Fibroblast of skin of abdomen (primary cell): ENCODE data around the gene MPRIP.

Experiments used
- DNase-seq: peaks from one replicate; pipeline ENCODE4 v3.0.0-alpha.2; 2013

Gene MPRIP

DNA sequence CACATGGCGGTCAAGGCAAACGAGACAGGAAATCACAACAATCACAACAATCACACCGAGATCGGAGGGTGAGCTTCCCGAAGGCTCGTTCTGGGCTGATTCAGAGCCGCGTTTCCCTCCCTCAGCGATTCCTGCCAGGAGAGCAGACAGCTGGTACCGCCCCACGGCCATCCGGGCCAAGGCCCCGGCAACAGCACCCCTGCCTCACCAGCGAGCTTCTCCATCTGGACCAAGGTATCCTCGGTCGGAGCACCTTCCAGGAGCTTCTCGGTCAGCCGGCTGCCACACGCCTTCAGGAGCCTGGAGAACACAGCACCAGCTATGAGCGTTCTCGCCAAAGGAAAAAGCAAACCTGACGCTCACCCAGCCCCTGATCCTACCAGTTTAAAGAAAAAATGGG, 179.1 kb downstream of the MPRIP start:
- no peak for DNase-seq

DNA sequence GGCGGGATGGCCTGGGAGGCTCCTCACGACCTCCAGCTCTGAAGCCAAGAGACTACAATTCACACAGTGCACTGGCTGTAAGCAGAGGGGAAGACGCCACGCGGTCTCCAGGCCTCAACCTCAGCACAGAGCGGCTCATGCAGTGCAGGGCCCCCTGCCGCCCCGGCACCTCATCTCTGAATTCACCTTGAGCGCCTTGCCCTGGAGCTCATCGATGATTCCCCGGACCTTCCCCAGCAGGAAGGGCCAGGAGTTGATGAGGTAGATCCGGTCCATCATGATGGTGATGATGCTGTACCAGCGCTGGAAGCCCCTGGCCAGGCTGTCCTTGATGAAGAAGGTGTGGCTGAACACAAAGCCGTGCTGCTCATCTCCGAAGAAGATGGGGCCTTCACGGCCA, 181.5 kb downstream of the MPRIP start:
- DNase-seq, result no peak

DNA sequence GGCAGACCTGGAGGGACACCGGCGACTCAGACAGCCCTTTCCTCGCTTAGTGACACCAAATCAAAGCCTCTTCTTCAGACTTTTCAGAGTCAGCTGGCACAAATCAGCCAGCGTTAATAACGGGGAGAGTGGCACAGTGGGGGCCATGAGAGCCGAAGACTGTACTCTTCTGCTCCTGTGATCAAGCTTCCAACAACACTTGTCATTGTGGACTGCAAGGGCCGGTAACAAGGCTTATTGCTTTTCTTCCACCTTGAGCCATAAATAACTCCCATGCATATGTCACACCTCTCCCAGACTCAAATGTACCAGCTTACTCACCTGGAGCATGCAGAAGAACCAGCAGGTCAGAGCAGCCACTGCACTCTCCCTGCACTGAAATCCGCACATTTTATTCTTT, 181.9 kb downstream of the MPRIP start:
- no peak for DNase-seq

DNA sequence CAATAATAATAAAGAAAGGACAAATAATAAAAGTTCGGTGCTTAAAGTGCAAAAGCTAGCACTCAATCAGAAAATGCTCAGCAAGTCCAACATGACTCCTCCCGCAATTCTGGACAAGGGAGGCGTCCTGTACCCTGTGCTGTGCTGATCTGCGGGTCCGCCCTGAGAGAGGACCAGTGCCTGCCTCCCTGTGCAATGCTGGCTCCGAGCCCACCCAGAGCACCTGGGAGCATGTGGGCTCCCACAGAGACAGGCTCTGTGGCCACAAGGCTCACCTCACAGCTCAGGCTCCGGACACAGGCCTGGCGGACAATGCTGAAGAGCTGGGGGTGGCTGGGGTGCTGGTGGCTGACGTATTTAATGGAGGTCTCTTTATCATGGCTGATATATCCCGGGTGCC, 183.6 kb downstream of the MPRIP start:
- no peak for DNase-seq

DNA sequence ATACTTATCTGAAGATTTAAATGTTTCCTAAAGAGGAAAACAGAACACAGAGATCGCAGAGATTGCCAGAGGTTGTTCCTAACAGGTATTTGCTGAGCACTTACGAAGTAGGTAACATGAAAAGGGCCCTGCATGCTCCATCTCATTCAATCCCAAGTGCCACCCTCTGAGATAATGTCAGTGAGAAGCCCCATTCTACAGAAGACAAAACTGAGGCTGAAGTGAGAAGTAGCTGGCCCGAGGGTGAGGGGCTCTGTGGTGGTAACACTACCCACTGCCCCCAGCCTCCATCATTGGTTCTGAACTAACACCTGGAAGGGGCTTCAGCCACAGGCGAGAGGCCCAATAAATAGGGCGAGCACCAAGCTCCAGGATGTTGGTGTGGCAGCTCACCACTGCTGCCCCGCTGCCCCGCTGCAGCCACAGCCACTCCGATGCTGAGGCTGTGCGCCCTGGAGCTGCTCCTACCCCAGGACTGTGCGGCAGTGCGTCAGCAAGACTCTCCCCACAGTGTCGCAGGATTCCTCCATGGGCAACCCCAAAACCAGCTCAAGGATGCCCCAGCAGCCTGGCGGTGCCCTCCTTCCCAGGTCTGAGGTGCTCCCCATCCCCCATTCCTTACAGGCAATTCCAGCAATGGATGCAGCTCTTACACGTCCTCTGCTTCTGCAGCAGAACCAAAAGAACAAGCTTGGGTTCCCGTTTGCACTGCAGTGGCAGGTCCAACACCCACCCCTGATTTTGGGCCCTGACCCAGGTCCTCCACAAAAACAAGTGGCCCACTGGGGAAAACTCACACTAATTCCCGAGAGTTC, 184.4 kb downstream of the MPRIP start:
- DNase-seq, result no peak

DNA sequence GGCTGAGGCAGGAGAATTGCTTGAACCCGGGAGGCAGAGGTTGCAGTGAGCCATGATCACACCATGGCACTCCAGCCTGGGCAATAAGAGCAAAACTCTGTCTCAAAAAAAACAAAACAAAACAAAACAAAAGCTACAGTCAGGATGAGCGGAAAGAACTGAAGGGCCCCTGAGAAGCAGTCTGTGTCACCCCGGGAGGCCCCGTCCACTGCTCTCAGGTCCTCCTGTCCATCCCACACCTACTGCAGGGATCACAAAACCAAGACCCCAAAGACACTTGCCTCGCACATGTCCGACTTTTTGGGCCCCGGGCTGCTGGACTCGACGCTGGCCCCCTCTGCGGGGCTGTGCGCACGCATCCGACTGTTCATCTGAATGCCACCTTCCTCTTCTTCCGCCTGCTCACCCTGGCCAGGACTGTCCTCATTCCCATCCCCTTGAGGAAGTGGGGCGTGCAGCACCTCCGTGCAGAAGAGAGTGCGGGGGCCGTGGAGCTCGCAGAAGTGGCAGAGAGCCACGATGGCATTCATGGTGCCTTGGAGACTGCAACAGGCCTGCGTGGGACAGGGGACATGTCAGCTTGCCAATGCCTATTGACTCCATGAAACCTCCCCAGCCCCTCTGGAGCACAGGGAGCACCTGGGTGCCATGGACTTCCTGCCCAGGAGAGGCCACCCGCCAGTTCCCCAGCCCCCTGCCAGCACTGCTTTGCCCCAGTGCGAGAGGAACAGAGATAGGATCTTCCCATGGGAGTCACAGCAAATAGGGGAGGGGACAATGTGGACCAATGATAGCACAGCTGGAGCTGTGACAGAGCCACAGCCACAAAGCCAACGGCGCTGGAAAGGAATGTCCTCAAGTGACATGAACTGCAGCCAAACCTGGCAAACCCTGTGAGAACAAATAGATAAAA, 185.6 kb downstream of the MPRIP start:
- DNase-seq, result no peak

DNA sequence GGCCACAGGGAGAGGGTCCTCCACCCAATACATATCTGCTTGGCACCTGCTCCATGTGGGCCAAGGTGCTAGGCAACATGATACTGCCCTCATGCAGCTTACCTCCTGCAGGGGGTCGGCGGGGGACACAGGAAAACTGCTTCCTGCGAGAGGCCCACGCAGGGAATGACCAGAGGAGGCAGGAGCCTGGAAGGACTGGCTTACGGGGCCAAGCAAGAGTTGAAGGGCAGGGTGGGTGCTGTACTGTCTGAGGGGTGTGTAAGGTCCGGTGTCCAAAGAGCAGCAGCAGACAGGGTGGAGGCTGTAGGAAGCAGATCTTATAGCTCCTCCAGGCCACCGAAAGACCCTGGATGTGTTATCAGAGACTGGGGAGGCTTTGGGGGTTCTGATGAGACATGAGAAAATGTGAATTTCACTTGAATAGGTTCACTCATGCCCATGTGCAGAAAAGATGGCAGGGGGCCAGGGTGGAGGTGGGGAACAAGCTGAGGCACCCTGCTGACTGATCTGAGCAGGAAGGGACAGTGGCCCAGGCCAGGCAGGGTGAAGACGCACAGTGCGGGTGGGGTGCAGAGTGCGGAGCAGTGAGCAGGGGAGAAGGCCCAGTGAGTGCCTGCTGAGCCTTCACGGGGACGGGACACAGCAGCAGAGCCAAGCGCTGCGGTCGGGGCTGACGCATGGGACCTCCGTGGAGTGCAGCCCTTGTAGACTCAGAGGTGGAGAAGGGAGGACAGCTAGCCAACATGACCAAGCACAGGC, 186.4 kb downstream of the MPRIP start:
- DNase-seq, result no peak

DNA sequence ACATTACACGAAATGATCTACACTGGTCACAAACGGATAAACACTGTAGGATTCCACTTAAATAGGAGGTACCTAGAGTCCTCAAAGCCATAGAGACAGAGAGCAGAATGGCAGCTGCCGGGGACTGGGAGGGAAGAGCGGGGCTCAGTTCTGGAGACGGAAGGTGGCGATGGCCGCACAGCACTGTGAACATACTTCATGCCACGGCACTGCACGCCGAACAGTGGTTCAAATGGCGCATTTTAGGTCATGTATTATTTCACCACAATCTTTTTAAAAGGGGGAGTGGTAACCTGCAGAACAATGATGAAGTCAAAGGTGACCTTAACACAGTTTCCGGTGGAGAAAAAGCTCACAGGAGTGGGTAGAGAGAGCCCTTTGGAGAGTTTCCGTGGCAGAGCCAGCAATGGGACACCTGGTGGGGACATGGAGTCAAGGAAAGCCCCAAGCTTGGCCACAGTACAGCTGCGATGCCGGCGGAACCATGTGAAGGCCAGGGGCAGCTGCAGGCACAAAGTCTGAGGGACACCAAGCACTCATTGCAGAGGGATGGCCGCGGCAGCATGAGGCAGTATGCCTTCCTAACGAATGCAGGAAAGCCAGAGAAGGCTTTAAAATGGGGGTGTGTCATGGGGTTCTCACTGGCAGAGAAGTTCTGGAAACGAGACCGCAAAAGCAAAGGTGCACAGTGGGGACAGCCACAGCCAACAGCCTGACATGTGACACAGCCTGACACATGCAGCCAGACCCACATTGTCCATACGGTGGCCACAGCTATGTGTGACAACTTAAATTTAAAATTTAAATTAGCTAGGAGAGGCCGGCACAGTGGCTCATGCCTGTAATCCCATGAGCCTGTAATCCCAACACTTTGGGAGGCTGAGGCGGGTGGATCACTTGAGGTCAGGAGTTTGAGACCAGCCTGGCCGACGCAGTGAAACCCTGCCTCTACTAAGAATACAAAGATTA, 187.4 kb downstream of the MPRIP start:
- no peak for DNase-seq

DNA sequence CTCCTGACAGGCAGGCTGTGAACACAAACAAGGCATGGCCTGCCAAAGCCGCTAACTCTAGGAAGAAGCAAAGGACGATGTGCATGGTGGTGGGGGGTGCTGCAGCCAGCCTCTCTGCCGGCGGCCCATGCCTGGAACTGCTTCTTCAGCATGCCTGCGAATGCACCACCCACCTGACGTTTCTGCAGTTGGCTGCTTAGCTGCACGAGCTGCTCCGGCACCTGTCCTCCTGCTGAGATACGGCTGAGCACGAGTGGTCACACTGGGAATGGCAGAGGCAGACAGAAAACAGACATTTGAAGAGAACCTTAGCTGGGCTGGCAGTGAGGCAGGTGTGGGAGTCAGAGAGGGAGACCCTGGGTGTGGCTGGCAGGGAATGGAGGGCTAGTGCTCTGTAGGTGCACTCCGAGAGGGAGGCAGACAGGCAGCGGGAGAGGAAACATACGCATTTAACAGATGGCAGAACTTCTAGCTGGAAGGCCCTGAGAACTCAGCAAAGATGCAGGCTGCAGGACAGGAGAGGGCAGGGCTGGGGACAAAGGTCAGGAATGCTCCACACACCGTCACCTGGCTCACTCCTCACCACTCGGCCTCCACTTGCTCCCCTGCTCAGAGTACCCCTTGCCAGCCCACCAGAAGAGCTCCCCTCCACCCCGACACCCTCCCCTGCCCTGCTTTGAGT, 189.5 kb downstream of the MPRIP start:
- no peak for DNase-seq

DNA sequence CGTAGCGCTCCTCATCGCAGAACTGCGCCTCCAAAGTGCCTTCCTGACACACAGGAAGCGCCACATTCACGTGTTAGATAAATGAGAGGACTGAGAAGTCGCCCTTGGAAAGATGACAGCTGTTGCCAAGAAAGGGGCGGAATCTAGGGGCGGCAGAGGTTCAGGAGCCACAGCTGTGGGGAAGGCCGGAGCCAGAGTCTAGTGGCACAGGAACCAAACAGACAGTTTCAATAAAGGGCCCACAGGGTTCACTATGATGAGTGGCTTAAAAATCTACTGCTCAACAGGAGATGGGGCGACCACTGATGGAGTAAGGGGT, 190.0 kb downstream of the MPRIP start:
- no peak for DNase-seq

DNA sequence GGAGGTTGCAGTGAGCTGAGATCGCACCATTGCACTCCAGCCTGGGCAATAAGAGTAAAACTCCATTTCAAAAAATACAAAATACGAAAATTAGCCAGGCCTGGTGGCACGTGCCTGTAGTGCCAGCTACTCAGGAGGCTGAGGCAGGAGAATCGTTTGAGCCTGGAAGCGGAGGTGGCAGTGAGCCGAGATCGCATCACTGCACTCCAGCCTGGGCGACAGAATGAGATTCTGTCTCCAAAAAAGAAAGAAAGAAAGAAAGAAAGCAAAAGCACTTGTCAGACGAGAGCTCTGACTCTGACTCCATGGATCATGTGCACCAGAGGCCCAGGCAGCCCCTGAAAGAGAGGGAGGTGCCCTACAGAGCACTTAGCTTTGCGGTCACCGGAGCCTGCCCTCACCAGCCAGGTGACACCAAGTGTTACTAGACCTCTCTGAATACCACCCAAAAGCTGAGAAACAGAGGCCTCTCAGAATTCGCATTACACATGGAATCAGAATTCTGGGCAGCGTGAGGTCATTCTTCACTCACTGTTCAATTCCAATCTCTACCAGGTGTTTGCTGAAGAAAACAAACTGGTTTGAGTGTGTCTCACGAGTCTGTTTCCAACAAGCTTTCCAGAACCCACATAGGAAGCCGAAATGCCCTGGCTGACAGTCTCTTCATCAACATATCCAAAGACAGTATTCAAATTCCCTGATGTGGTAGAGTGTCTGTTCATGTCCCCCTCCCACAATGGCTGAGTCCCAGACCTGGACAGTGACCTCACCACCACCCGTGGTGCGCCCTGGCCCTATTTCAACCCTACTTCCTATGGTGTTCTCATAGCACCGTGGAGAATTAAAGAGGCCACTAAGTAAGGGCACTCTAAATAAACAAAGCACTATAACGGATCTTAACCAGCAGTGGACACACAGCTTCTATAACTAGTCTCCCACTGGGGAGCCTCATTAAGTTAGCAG, 193.2 kb downstream of the MPRIP start:
- no peak for DNase-seq

DNA sequence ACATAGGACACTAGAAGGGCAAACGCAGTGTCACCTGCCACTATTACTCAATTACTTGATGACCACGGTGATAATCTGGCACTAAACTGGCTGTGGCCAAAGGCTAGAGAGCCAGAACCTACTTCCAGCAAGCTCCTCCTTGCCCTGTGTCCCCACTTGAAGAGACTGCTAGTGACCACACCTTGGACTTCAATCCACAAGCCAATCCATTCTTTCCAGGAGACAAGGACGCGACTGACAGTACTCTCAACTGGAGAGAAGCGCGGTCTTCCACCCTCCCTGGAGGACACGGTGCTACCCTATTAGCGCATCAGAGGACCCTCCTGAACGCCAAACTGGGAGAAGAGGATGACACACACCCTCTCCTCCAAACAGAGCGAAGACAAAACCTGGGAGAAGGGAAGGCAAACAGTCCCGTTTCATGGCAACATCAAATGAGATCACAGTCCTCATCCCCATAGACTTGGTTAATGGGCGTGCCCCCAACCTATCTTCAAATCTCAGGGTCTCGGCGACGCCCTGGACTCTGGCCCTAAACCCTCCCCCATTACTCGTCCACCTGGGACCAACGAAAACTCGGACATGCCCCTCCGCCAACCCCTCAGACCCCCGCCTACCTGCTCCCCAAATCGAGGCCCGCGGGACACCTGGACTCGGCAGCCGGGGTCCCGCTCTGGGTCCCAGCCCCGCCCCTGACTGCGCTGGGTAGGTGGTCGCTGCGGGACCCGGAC, 194.2 kb downstream of the MPRIP start:
- DNase-seq, result peak; percentile 20

DNA sequence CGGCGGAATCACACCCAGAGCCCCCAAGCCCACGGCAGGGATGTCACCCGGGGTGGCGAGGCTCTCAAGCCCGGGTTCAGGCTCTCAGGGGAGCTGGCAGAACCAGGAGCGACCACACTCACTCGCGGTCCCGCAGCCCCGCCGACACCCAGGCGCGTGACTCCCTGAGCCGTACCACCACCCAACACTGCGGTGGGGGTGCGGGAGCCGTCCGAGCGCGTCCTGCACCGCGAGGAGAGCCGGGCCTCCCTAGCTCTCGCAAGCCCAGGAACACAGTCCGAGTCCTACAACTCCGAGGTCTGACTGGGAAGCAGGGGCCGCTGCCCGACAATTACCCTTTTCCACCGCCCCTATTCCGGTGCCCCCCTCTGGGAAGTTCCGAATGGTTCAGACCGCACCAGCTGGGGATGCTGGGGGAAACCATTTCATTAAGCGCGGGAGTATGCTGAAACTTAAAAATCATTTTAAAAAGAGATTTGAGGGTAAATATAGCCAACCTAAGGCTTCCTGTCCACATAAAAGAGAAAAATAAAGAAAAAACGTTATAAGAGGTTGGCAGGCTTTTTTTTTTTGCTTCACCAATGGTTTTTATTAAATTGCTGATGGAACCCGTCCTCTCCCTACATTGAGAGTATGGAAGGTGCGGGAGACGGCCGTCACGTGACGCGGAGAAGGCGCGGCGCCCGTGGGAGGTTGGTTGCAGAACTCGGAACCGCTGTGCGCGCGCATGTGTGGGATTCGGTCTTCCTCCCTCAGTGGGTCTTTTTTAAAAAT, 195.0 kb downstream of the MPRIP start, which contains the start of gene FLCN:
TSS of gene FLCN (minus strand) at position 143 of the 774 bp plus-strand sequence. CDS start 9,031 bp downstream, outside the sequence.
- DNase-seq, result peak; percentile 87

DNA sequence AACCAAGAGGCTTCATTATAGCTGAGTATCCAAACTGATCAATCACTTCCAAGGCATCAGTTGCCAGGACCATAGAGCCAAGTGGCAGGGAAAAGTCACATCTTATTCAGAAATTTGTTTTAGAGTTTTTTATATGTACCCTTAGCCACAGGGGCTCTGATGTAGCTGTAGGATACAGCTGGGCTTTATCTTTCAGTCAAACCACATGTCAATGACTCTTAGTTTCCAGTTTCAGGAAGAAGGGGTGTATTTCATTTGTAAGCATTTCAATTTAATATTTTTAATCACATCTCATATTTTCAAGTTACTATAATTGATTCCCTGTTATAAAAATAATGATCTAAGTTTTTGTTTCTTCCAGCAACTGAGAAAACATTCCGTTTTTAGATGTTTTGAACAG, 197.6 kb downstream of the MPRIP start:
- DNase-seq, result no peak

DNA sequence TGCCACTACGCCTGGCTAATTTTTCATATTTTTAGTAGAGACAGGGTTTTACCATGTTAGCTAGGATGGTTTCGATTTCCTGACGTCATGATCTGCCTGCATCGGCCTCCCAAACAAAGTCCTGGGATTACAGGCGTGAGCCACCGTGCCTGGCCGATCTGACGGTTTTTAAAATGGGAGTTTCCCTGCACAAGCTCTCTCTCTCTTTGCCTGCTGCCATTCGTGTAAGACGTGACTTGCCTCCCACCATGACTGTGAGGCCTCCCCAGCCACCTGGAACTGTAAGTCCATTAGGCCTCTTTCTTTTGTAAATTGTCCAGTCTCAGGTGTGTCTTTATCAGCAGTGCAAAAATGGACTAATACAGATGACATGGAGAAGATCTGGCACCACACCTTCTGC, 199.4 kb downstream of the MPRIP start:
- no peak for DNase-seq

DNA sequence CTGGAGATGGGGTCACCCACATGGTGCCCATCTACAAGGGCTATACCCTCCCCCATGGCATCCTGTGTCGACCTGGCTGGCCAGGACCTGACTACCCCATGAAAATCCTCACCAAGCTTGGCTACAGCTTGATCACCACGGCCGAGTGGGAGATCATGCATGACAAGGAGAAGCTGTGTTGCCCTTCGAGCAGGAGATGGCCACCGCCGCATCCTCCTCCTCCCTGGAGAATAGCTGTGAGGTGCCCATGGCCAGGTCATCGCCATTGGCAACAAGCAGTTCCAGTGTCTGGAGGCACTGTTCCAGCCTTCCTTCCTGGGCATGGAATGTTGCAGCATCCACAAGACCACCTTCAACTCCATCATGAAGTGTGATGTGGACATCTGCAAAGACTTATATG, 200.0 kb downstream of the MPRIP start:
- no peak for DNase-seq
